Fibroblast of lung (primary cell): ENCODE measurements around the gene CASKIN1. TPM values are rescaled to one million over a fixed set of nuclear protein-coding genes. Genes with fewer than 3 reads are reported as not detected.
"Not testable (repeated sequence)": the region's sequence is repeated elsewhere in the genome, so short reads cannot be mapped to it uniquely, and the experiment has no call there.

Source experiments
- DNase-seq, 2 donors: peaks; one replicate each; pipeline versions ENCODE4 v3.0.0 to v3.0.0-alpha.2; 2010; ENCODE audit warnings: low read depth in 2 of 2
- H2AFZ ChIP-seq: 2 replicates; pipeline ENCODE4 v1.5.1; 2012; ENCODE audit warnings: low read length, control low read depth, inconsistent platforms
- H3K27ac ChIP-seq: 2 replicates; pipeline ENCODE4 v1.5.1; 2011; ENCODE audit warnings: low read length, control low read depth; ENCODE audit not compliant: insufficient read depth
- H3K27me3 ChIP-seq: 2 replicates; pipeline ENCODE4 v1.5.1; 2011; ENCODE audit warnings: mild to moderate bottlenecking, low read length; ENCODE audit not compliant: control insufficient read depth, insufficient read depth
- H3K36me3 ChIP-seq: 2 replicates; pipeline ENCODE4 v1.5.1; 2011; ENCODE audit warnings: low read length; ENCODE audit not compliant: control insufficient read depth, insufficient read depth
- H3K4me1 ChIP-seq: 2 replicates; pipeline ENCODE4 v1.5.1; 2011; ENCODE audit warnings: low read length; ENCODE audit not compliant: control insufficient read depth, insufficient read depth; ENCODE audit errors: extremely low read depth
- H3K4me2 ChIP-seq: 2 replicates; pipeline ENCODE4 v1.5.1; 2011; ENCODE audit warnings: low read length, control low read depth; ENCODE audit not compliant: insufficient read depth; ENCODE audit errors: extremely low read depth
- H3K4me3 ChIP-seq, 4 experiments: fragments of 200-600 bp in 1 of 4; sonication (generic) in 1 of 4; replicated peaks in 1 of 4; 2 replicates each; pipeline ENCODE4 v1.5.1; 2011 to 2016; ENCODE audit warnings: low read length in 4 of 4, low read depth in 3 of 4, mild to moderate bottlenecking in 3 of 4, control low read depth in 2 of 4, inconsistent platforms in 1 of 4, mixed read lengths in 1 of 4; ENCODE audit not compliant: insufficient read depth in 1 of 4; ENCODE audit errors: control extremely low read depth in 1 of 4
- H3K79me2 ChIP-seq: 2 replicates; pipeline ENCODE4 v1.5.1; 2012; ENCODE audit warnings: mild to moderate bottlenecking, low read length, inconsistent platforms; ENCODE audit not compliant: control insufficient read depth, insufficient read depth
- H3K9ac ChIP-seq: 2 replicates; pipeline ENCODE4 v1.5.1; 2011; ENCODE audit warnings: mild to moderate bottlenecking, low read length, control low read depth; ENCODE audit not compliant: insufficient read depth
- H3K9me3 ChIP-seq: 2 replicates; pipeline ENCODE4 v1.5.1; 2012; ENCODE audit warnings: low read depth, low read length; ENCODE audit not compliant: control insufficient read depth, insufficient read depth
- H4K20me1 ChIP-seq: 2 replicates; pipeline ENCODE4 v1.5.1; 2011; ENCODE audit warnings: low read length; ENCODE audit not compliant: control insufficient read depth, insufficient read depth; ENCODE audit errors: extremely low read depth
- CTCF ChIP-seq, 2 donors: IDR thresholded peaks in 1 of 2; conservative IDR thresholded peaks in 1 of 2; 1 replicate in 1 of 2; 2 replicates in 1 of 2; pipeline ENCODE4 v1.5.1; 2011 to 2012; ENCODE audit warnings: low read length in 2 of 2, control low read depth in 1 of 2, inconsistent platforms in 1 of 2, low read depth in 1 of 2, mild to moderate bottlenecking in 1 of 2
- EZH2 ChIP-seq: IDR thresholded peaks from 2 replicates; pipeline ENCODE4 v1.5.1; 2012; ENCODE audit warnings: low read length, control low read depth, mild to moderate bottlenecking; ENCODE audit errors: missing control alignments
- polyA plus RNA-seq, 2 donors: library from polyadenylated mRNA; depleted of rRNA in 1 of 2; stranded (reverse) in 1 of 2; unstranded in 1 of 2; fragments of >200 nt; gene quantifications; 2 replicates each; pipeline ENCODE4 v1.2.1, GENCODE V29; 2011 to 2012; ENCODE audit warnings: missing spikeins in 1 of 2
- total RNA-seq: library from RNA; depleted of rRNA; stranded (reverse); fragments of >200 nt; gene quantifications from 2 replicates; pipeline ENCODE4 v1.2.1, GENCODE V29; 2014

The CASKIN1 gene
- total and polyA plus RNA-seq, 2 donors (not counting 1 experiment from before 2014, with no cell fraction given): 0.01 to 0.17 TPM

GRCh38 chr16:2243781-2244180 lies 47.4 kb upstream of the CASKIN1 start:
- Histone ChIP-seq H3K27me3 (no peaks in the 10 kb centered on the region), H3K4me3 (no peak overlapping the region), H3K27ac (no peak overlapping the region), H3K4me1 (no peaks in the 10 kb centered on the region), H3K4me2 (no peak overlapping the region), H3K9me3 (no peaks in the 10 kb centered on the region), H4K20me1 (no peaks in the 10 kb centered on the region), H3K79me2 (peaks cover 2% of the 10 kb centered on the region), H2AFZ (no peak overlapping the region), H3K9ac (no peak overlapping the region), H3K36me3 (peaks cover 26% of the 10 kb centered on the region)
- no peak for DNase-seq
- TF ChIP-seq CTCF (conservative IDR thresholded peaks at IDR 0.05 in 1 of 2, IDR thresholded peaks at IDR 0.05 in 1 of 2; ENCODE audit: low read depth in 1 of 2, low read length in 2 of 2) (no peak), EZH2 (no peak)

GRCh38 chr16:2243031-2243528 lies 46.7 kb upstream of the CASKIN1 start:
- Histone ChIP-seq H3K9ac (no peak overlapping the region), H3K9me3 (no peaks in the 10 kb centered on the region), H4K20me1 (no peaks in the 10 kb centered on the region), H2AFZ (no peak overlapping the region), H3K36me3 (peaks cover 26% of the 10 kb centered on the region), H3K4me2 (no peak overlapping the region), H3K4me3 (no peak overlapping the region), H3K4me1 (no peaks in the 10 kb centered on the region), H3K79me2 (no peaks in the 10 kb centered on the region), H3K27me3 (no peaks in the 10 kb centered on the region), H3K27ac (no peak overlapping the region)
- DNase-seq: no peak
- TF ChIP-seq EZH2 (no peak), CTCF (conservative IDR thresholded peaks at IDR 0.05 in 1 of 2, IDR thresholded peaks at IDR 0.05 in 1 of 2; ENCODE audit: low read depth in 1 of 2, low read length in 2 of 2) (no peak)

- Histone ChIP-seq H3K4me2 (no peak overlapping the region), H3K4me1 (no peaks in the 10 kb centered on the region), H3K36me3 (peaks cover 26% of the 10 kb centered on the region), H3K9ac (no peak overlapping the region), H2AFZ (no peak overlapping the region), H3K4me3 (no peak overlapping the region), H4K20me1 (no peaks in the 10 kb centered on the region), H3K27me3 (no peaks in the 10 kb centered on the region), H3K27ac (no peak overlapping the region), H3K79me2 (no peaks in the 10 kb centered on the region), H3K9me3 (no peaks in the 10 kb centered on the region)
- DNase-seq: no peak
- no peak for TF ChIP-seq CTCF (conservative IDR thresholded peaks at IDR 0.05 in 1 of 2, IDR thresholded peaks at IDR 0.05 in 1 of 2; ENCODE audit: low read depth in 1 of 2, low read length in 2 of 2)
- no peak for TF ChIP-seq EZH2
Measured at GRCh38 chr16:2242598-2242997, 46.2 kb upstream of the CASKIN1 start.

GRCh38 chr16:2240331-2240730 lies 43.9 kb upstream of the CASKIN1 start:
- H3K4me2 ChIP-seq, H3K9me3 ChIP-seq, H3K4me3 ChIP-seq, H4K20me1 ChIP-seq, DNase-seq, H3K27ac ChIP-seq, H3K79me2 ChIP-seq, H3K27me3 ChIP-seq, H2AFZ ChIP-seq, H3K9ac ChIP-seq, H3K4me1 ChIP-seq: not testable (repeated sequence)
- H3K36me3 ChIP-seq: peaks cover 20% of the 10 kb centered on the region
